ENCODE measurements around the gene TPM4.

DNA sequence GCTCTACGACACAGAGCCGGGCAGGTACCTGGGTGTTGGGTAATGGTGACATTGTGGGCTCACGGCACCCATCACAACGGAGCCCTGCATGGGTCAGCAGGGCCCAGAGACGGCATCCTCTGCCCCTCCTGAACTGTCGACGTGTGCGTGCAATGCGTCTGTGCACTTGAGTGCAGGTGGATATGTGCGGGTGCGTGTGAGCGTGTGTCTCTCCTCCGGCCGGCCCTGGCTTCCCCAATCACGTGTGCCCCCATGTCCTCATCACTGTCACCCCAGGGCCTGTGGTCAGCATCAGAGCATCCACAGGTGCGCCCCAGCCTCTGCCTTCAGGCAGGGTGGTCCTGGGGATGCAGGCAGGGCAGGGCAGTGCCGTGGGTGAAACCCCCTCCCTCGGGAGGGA lies 37.2 kb upstream of the TPM4 start:
- TF ChIP-seq HDGF (IDR thresholded peaks at IDR 0.05; ENCODE audit: borderline replicate concordance) = no peak
- TF ChIP-seq SP1 (IDR thresholded peaks at IDR 0.05) = no peak
- no peak for TF ChIP-seq FOXK2 (IDR thresholded peaks at IDR 0.05)
- TF ChIP-seq FOXA1 (IDR thresholded peaks at IDR 0.05) = no peak
- TF ChIP-seq BHLHE40 (IDR thresholded peaks at IDR 0.05; ENCODE audit: borderline replicate concordance) = no peak
- no peak for TF ChIP-seq NFRKB (IDR thresholded peaks at IDR 0.05)
- TF ChIP-seq TARDBP (IDR thresholded peaks at IDR 0.05) = no peak
- TF ChIP-seq PKNOX1 (IDR thresholded peaks at IDR 0.05) = no peak

All from HEK293T (cell line).